MM.1S (cell line): ENCODE measurements around the gene SAFB2.
"Not testable (repeated sequence)": the region's sequence is repeated elsewhere in the genome, so short reads cannot be mapped to it uniquely, and the experiment has no call there.

Experiments
- DNase-seq: peaks from one replicate; pipeline ENCODE4 v3.0.0-alpha.2; 2015
- H2AFZ ChIP-seq: fragments of 300-600 bp; sonication (generic); 2 replicates; pipeline ENCODE4 v1.6.0; 2016; ENCODE audit warnings: antibody characterized with exemption, low read length
- H3F3A ChIP-seq: fragments of 300-600 bp; sonication (generic); 2 replicates; pipeline ENCODE4 v1.6.1; 2016; ENCODE audit warnings: mild to moderate bottlenecking, antibody characterized with exemption, low read length, moderate library complexity, mixed read lengths; ENCODE audit not compliant: insufficient read depth
- H3K27ac ChIP-seq: fragments of 300-600 bp; sonication (generic); 2 replicates; pipeline ENCODE4 v1.5.1; 2016; ENCODE audit warnings: mild to moderate bottlenecking, low read length
- H3K27me3 ChIP-seq: fragments of 300-600 bp; sonication (generic); replicated peaks from 2 replicates; pipeline ENCODE4 v1.6.0; 2016; ENCODE audit warnings: low read length; ENCODE audit not compliant: insufficient read depth
- H3K36me3 ChIP-seq: fragments of 300-600 bp; sonication (generic); replicated peaks from 2 replicates; pipeline ENCODE4 v1.6.1; 2016; ENCODE audit warnings: mild to moderate bottlenecking, low read length, mixed read lengths; ENCODE audit not compliant: insufficient read depth
- H3K4me1 ChIP-seq: fragments of 300-600 bp; sonication (generic); 2 replicates; pipeline ENCODE4 v1.6.1; 2016; ENCODE audit warnings: low read length, mixed read lengths
- H3K4me2 ChIP-seq: fragments of 300-600 bp; sonication (generic); 2 replicates; pipeline ENCODE4 v1.6.0; 2016; ENCODE audit warnings: low read depth, low read length
- H3K4me3 ChIP-seq: fragments of 300-600 bp; sonication (generic); 2 replicates; pipeline ENCODE4 v1.5.1; 2016; ENCODE audit warnings: low read length, mixed read lengths
- H3K79me2 ChIP-seq: fragments of 300-600 bp; sonication (generic); 2 replicates; pipeline ENCODE4 v1.6.1; 2016; ENCODE audit warnings: mixed run types, low read length, mixed read lengths
- H3K9ac ChIP-seq: fragments of 300-600 bp; sonication (generic); 2 replicates; pipeline ENCODE4 v1.6.1; 2016; ENCODE audit warnings: low read length, mixed read lengths
- H3K9me2 ChIP-seq: fragments of 300-600 bp; sonication (generic); replicated peaks from 2 replicates; pipeline ENCODE4 v1.6.1; 2016; ENCODE audit warnings: mild to moderate bottlenecking, low read length, mixed read lengths; ENCODE audit not compliant: insufficient read depth
- H3K9me3 ChIP-seq: fragments of 300-600 bp; sonication (generic); replicated peaks from 2 replicates; pipeline ENCODE4 v1.6.1; 2016; ENCODE audit warnings: mild to moderate bottlenecking, low read length, mixed read lengths; ENCODE audit not compliant: insufficient read depth
- H4K20me1 ChIP-seq: fragments of 300-600 bp; sonication (generic); 2 replicates; pipeline ENCODE4 v1.6.1; 2016; ENCODE audit warnings: mild to moderate bottlenecking, low read length, moderate library complexity, mixed read lengths; ENCODE audit not compliant: insufficient read depth
- CTCF ChIP-seq: fragments of 300-600 bp; sonication (generic); IDR thresholded peaks from 2 replicates; pipeline ENCODE4 v1.5.1; 2016; ENCODE audit warnings: antibody characterized with exemption, low read length, mixed read lengths
- EZH2 ChIP-seq: fragments of 300-600 bp; sonication (generic); optimal IDR thresholded peaks from 2 replicates; pipeline ENCODE3; 2017; ENCODE audit warnings: low read depth, mild to moderate bottlenecking, antibody characterized with exemption, low read length, mixed read lengths
- EZH2phosphoT487 ChIP-seq: fragments of 300-600 bp; sonication (generic); IDR thresholded peaks from 2 replicates; pipeline ENCODE4 v1.6.1; 2018; ENCODE audit warnings: antibody characterized with exemption, low read length

SAFB2 gene

GRCh38 chr19:5609881-5610448 is 12.6 kb downstream of the SAFB2 start:
- no peaks in the 10 kb centered on the region for H4K20me1 ChIP-seq
- no peak overlapping the region for H2AFZ ChIP-seq
- no peaks in the 10 kb centered on the region for H3K4me1 ChIP-seq
- H3K27ac ChIP-seq: no peak overlapping the region
- H3K9me3 ChIP-seq: no peaks in the 10 kb centered on the region
- H3K4me3 ChIP-seq: no peak overlapping the region
- peaks cover 74% of the 10 kb centered on the region for H3K79me2 ChIP-seq
- DNase-seq: no peak
- peaks cover 32% of the 10 kb centered on the region for H3K36me3 ChIP-seq
- H3K9ac ChIP-seq: no peak overlapping the region
- H3K4me2 ChIP-seq: no peak overlapping the region
- H3F3A ChIP-seq: no peaks in the 10 kb centered on the region
- H3K27me3 ChIP-seq: no peaks in the 10 kb centered on the region
- no peaks in the 10 kb centered on the region for H3K9me2 ChIP-seq
- TF ChIP-seq EZH2phosphoT487 (no peak), EZH2 (no peak), CTCF (no peak)

DNA sequence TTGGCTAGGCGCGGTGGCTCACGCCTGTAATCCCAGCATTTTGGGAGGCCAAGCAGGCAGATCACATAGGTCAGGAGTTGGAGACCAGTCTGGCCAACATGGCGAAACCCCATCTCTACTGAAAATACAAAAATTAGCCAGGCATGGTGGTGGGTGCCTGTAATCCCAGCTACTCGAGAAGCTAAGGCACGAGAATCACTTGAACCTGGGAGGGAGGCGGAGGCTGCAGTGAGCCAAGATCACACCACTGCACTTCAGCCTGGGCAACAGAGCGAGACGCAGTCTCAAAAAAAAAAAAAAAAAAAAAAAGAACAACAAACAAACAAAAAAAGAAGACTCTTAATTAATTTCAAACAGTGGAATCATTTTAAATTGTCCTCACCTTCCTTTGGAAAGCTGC is 13.8 kb downstream of the SAFB2 start:
- DNase-seq, H3K27ac ChIP-seq, H3K4me1 ChIP-seq, H3K4me3 ChIP-seq, H3K27me3 ChIP-seq, H2AFZ ChIP-seq, H3K9me2 ChIP-seq, H3K9ac ChIP-seq, H3K9me3 ChIP-seq, H4K20me1 ChIP-seq, H3K4me2 ChIP-seq, H3F3A ChIP-seq: not testable (repeated sequence)
- H3K79me2 ChIP-seq: peaks cover 72% of the 10 kb centered on the region
- peaks cover 33% of the 10 kb centered on the region for H3K36me3 ChIP-seq

DNA sequence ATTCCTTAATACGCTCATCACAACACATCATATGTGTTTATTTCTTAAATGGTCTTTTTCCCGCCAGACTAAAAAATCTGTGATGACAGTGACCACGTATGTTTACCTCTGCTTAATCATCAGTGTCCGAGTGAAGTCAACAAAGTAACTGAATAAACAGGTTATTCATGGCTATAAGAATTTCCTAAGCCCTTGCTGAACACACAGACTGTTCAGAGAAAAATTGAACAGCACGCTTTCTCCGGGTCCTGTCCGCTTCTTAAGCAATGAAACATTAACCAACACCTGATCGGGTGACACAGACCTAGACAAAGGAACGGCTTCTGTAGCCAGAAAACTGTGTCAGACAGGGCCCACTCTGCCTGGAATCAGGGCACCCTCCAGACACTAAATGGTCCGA is 14.3 kb downstream of the SAFB2 start:
- H3F3A ChIP-seq: no peaks in the 10 kb centered on the region
- no peak overlapping the region for H3K27ac ChIP-seq
- H3K79me2 ChIP-seq: peaks cover 72% of the 10 kb centered on the region
- H3K9me2 ChIP-seq: no peaks in the 10 kb centered on the region
- no peak for DNase-seq
- H4K20me1 ChIP-seq: no peaks in the 10 kb centered on the region
- no peak overlapping the region for H3K4me2 ChIP-seq
- peaks cover 31% of the 10 kb centered on the region for H3K36me3 ChIP-seq
- no peaks in the 10 kb centered on the region for H3K27me3 ChIP-seq
- no peak for TF ChIP-seq EZH2
- no peak for TF ChIP-seq CTCF
- TF ChIP-seq EZH2phosphoT487: no peak
- no peaks in the 10 kb centered on the region for H3K9me3 ChIP-seq
- no peaks in the 10 kb centered on the region for H3K4me1 ChIP-seq
- H3K9ac ChIP-seq: no peak overlapping the region
- H2AFZ ChIP-seq: no peak overlapping the region
- no peak overlapping the region for H3K4me3 ChIP-seq

DNA sequence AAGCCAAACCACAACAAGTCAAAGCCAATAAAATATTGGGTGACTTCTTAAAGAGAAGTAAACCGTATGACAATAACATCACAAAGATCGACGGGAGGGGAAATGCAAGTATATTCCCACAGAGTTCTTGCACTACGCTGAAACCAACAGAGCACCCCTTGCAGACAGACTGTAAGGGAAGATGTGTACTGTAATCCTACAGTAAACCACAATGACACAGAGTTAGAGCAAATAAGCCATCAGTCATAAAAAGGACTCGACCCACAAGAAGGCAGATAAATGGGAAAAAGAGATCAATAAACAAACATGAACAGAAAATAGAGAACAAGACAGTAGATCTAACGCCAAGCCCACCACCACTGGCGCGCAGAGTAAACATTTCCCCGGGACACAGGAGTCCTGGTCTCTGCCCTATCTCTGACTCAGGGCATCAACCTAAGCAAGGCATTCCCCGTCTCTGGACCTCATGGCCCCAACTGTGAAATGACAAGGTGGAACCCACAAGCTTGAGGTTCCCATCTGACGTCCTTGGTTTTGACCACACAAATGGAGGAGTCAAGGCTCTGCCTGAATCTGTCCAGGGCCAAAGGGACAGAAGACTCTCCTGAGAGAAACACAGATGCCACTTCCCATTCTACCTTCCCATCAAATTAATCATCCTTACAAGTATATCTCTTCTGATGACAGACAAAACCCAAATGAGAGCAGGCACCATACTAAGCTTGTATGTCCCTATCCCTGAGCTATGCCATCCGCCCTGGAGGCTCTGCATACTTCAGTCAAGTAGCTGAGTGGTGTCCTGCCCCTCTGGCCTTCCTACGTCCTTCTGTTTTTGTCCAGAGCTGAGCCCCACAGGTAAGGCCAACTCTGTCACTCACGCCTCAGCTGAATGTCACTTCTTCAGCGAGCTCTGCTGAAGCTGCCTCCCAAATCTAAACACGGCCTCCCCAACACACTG is 15.0 kb downstream of the SAFB2 start:
- Histone ChIP-seq H3K9ac (no peak overlapping the region), H2AFZ (no peak overlapping the region), H4K20me1 (no peaks in the 10 kb centered on the region), H3K4me1 (no peaks in the 10 kb centered on the region), H3K9me2 (no peaks in the 10 kb centered on the region), H3K79me2 (peaks cover 65% of the 10 kb centered on the region), H3F3A (no peaks in the 10 kb centered on the region), H3K4me3 (no peak overlapping the region), H3K27ac (no peak overlapping the region), H3K9me3 (no peaks in the 10 kb centered on the region), H3K4me2 (no peak overlapping the region), H3K27me3 (no peaks in the 10 kb centered on the region), H3K36me3 (peaks cover 24% of the 10 kb centered on the region)
- TF ChIP-seq CTCF (no peak), EZH2phosphoT487 (no peak)
- no peak for DNase-seq
